Activated CD4-positive, alpha-beta T cell treated with anti-CD3 and anti-CD28 coated beads, Interleukin-2, amount 50 U/mL, for 4 hours (primary cell): Measurements from ENCODE around the gene CDYL.
"Not testable (repeated sequence)": the region's sequence is repeated elsewhere in the genome, so short reads cannot be mapped to it uniquely, and the experiment has no call there.

Experiments
- DNase-seq, 2 experiments: peaks; one replicate each; pipeline ENCODE4 v3.0.0-alpha.2; 2020

Gene CDYL

GRCh38 chr6:4848382-4849068 is 72.3 kb downstream of the CDYL start:
- DNase-seq, result no peak

GRCh38 chr6:4849226-4850022 is 73.2 kb downstream of the CDYL start:
- no peak for DNase-seq

GRCh38 chr6:4851035-4851434 is 74.8 kb downstream of the CDYL start:
- no peak for DNase-seq

- not testable (repeated sequence) for DNase-seq
Observed at GRCh38 chr6:4852186-4852585, 76.0 kb downstream of the CDYL start.

GRCh38 chr6:4852938-4853337 is 76.7 kb downstream of the CDYL start:
- no peak for DNase-seq

GRCh38 chr6:4853349-4853748 is 77.1 kb downstream of the CDYL start:
- no peak for DNase-seq

- DNase-seq, result no peak
Observed at GRCh38 chr6:4853782-4854511, 77.7 kb downstream of the CDYL start.

- no peak for DNase-seq
Observed at GRCh38 chr6:4856785-4857184, 80.6 kb downstream of the CDYL start.

- DNase-seq, result no peak
Observed at GRCh38 chr6:4858194-4859015, 82.2 kb downstream of the CDYL start.

GRCh38 chr6:4860387-4860786 is 84.2 kb downstream of the CDYL start:
- no peak for DNase-seq

GRCh38 chr6:4861564-4861963 is 85.4 kb downstream of the CDYL start:
- DNase-seq, result no peak

- DNase-seq, result no peak
Observed at GRCh38 chr6:4864519-4864918, 88.3 kb downstream of the CDYL start.

- not testable (repeated sequence) for DNase-seq
Observed at GRCh38 chr6:4865006-4865405, 88.8 kb downstream of the CDYL start.

- no peak for DNase-seq
Observed at GRCh38 chr6:4870821-4871494, 94.8 kb downstream of the CDYL start.

- DNase-seq, result no peak
Observed at GRCh38 chr6:4871825-4872224, 95.6 kb downstream of the CDYL start.

GRCh38 chr6:4872841-4873240 is 96.6 kb downstream of the CDYL start:
- DNase-seq, result no peak

GRCh38 chr6:4873928-4874327 is 97.7 kb downstream of the CDYL start:
- no peak for DNase-seq

- DNase-seq, result no peak
Observed at GRCh38 chr6:4879741-4880275, 103.6 kb downstream of the CDYL start.

- no peak for DNase-seq
Observed at GRCh38 chr6:4880363-4880762, 104.2 kb downstream of the CDYL start.

GRCh38 chr6:4883298-4883697 is 107.1 kb downstream of the CDYL start:
- no peak for DNase-seq

GRCh38 chr6:4884646-4885340 is 108.6 kb downstream of the CDYL start:
- no peak for DNase-seq
